Caco-2 (cell line): Measurements from ENCODE around the gene SLIT3. TPM values are rescaled to one million over a fixed set of nuclear protein-coding genes. Genes with fewer than 3 reads are reported as not detected.
"Not testable (repeated sequence)": the region's sequence is repeated elsewhere in the genome, so short reads cannot be mapped to it uniquely, and the experiment has no call there.

Experiments used
- BruUV-seq: library from RNA; stranded (reverse); fragments of 400-500 nt; replicated peaks from 2 replicates; lab custom pipeline; 2021; lab: Mats Ljungman, UMichigan
- CTCF ChIA-PET: fragments of 300-600 bp; sonication (Branson Sonifier 250); formaldehyde crosslinking; loops from one replicate; lab custom pipeline; 2022; ENCODE audit warnings: antibody characterized with exemption; lab: Charles Lee
- POLR2A ChIA-PET: fragments of 300-600 bp; sonication (Branson Sonifier 250); formaldehyde crosslinking; loops from one replicate; lab custom pipeline; 2022; ENCODE audit warnings: antibody characterized with exemption; lab: Charles Lee
- DNase-seq, 2 experiments: peaks; one replicate each; pipeline versions ENCODE4 v3.0.0 to v3.0.0-alpha.2; 2020 to 2022
- H3K27me3 ChIP-seq: replicated peaks from 2 replicates; pipeline ENCODE4 v1.6.0; 2011; ENCODE audit warnings: low read length; ENCODE audit not compliant: control insufficient read depth, insufficient read depth
- H3K36me3 ChIP-seq: 2 replicates; pipeline ENCODE4 v1.5.1; 2011; ENCODE audit warnings: low read length; ENCODE audit not compliant: control insufficient read depth, insufficient read depth
- H3K4me1 ChIP-seq: fragments of 250-450 bp; sonication (Bioruptor Pico); 2 replicates; pipeline ENCODE4 v1.5.1; 2020; ENCODE audit warnings: mild to moderate bottlenecking
- H3K4me3 ChIP-seq: 2 replicates; pipeline ENCODE4 v1.5.1; 2011; ENCODE audit warnings: low read depth, mild to moderate bottlenecking, control low read depth, low read length
- H3K9me3 ChIP-seq: fragments of 250-450 bp; sonication (Bioruptor Pico); 2 replicates; pipeline ENCODE4 v1.5.1; 2020; ENCODE audit warnings: mild to moderate bottlenecking, moderate library complexity
- H3K27ac Mint-ChIP-seq: one replicate; pipeline ENCODE4 v1.8.0; 2022; ENCODE audit warnings: mixed read lengths; ENCODE audit not compliant: unreplicated experiment
- H3K27me3 Mint-ChIP-seq: one replicate; pipeline ENCODE4 v1.8.0; 2022; ENCODE audit warnings: mixed read lengths; ENCODE audit not compliant: insufficient read depth, unreplicated experiment
- H3K36me3 Mint-ChIP-seq: one replicate; pipeline ENCODE4 v1.8.0; 2022; ENCODE audit warnings: mild to moderate bottlenecking, mixed read lengths; ENCODE audit not compliant: insufficient read depth, unreplicated experiment
- H3K4me1 Mint-ChIP-seq: one replicate; pipeline ENCODE4 v1.8.0; 2022; ENCODE audit warnings: low read depth, mixed read lengths; ENCODE audit not compliant: unreplicated experiment
- H3K4me3 Mint-ChIP-seq: one replicate; pipeline ENCODE4 v1.8.0; 2022; ENCODE audit warnings: mild to moderate bottlenecking, moderate library complexity, mixed read lengths; ENCODE audit not compliant: unreplicated experiment
- H3K9me3 Mint-ChIP-seq: one replicate; pipeline ENCODE4 v1.8.0; 2022; ENCODE audit warnings: mixed read lengths; ENCODE audit not compliant: unreplicated experiment
- CTCF ChIP-seq, 2 experiments: fragments of 200-600 bp in 1 of 2; IDR thresholded peaks; 1 replicate in 1 of 2; 2 replicates in 1 of 2; pipeline versions ENCODE4 v1.5.1 to v1.8.0; 2011 to 2022; ENCODE audit warnings: antibody characterized with exemption in 1 of 2, control low read depth in 1 of 2, inconsistent platforms in 1 of 2, low read depth in 1 of 2, low read length in 1 of 2, mild to moderate bottlenecking in 1 of 2, moderate library complexity in 1 of 2; ENCODE audit not compliant: insufficient read depth in 1 of 2, severe bottlenecking in 1 of 2, unreplicated experiment in 1 of 2
- intact Hi-C: fragments of 100-400 bp; cut with micrococcal nuclease; formaldehyde crosslinking; loops from one replicate; pipeline ENCODE4 v1.10.0; 2022; ENCODE audit not compliant: unreplicated experiment
- total RNA-seq: library from RNA; stranded (reverse); gene quantifications from 2 replicates; pipeline ENCODE4 v1.2.3, GENCODE V29; 2022

The SLIT3 gene
- total RNA-seq, 1 experiment from 2014 or later = 2.1 TPM

DNA sequence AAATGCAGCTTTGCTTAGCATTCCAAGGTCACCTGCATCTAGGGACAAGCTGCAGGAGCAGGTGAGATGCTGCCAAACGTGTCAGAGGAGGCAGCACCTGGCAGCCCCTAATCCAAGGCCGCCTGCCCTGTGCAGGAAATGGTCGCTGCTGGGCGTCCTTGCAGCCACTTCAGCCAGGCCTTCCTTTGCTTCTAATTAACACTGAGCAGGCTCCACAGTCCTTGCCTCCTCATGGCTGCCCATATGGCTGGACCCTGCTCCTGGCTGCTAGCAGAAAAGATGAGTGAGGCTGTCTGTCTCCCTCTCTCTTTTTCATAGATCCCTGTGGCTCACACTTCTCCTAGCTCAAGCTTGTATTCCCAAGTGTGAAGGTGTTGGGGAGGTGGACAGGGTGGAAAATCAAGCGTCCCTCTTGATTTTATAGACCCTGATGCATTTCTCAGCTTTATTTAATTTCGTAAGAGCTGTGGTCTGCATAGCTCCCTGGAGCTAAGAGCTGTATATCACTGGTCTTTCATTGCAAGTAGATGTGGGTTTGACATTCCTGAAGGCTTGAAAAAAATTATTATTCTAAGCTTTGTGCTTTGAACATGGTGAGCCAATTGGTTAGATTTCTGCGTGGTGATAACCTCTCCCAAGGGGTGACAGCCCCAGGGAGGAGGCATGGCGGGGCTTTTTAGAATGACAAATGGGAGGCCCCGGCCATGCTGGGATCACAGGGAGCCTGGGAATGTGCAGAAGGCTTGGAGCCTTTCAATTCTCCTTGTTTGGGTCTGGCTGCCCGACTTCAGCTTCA is 193.8 kb downstream of the SLIT3 start:
- ChIA-PET POLR2A (interaction anchor here (0.6 kb wide), 1 partner anchor 9 kb away, joined by 4 read pairs; no protein-coding TSS in a partner anchor), CTCF (no interaction called here)
- Histone ChIP-seq H3K4me3 (no peak overlapping the region), H3K27me3 (no peaks in the 10 kb centered on the region), H3K36me3 (no peaks in the 10 kb centered on the region), H3K9me3 (0 out of 2 replicates have a peak, but pooled peaks cover 3% of the 10 kb centered on the region), H3K4me1 (peaks cover 15% of the 10 kb centered on the region)
- Mint-ChIP-seq H3K36me3 (no peaks in the 10 kb centered on the region), H3K27ac (no peak overlapping the region), H3K9me3 (no peaks in the 10 kb centered on the region), H3K4me1 (peaks cover 6% of the 10 kb centered on the region), H3K4me3 (no peak overlapping the region), H3K27me3 (no peaks in the 10 kb centered on the region)
- no TSS peak for BruUV-seq
- no peak for TF ChIP-seq CTCF (IDR thresholded peaks at IDR 0.05; ENCODE audit: insufficient read depth in 1 of 2, low read depth in 1 of 2, low read length in 1 of 2, severe bottlenecking in 1 of 2, unreplicated experiment in 1 of 2)
- DNase-seq = peak; percentile 42 to 65
- intact Hi-C loops = no loop called here

GRCh38 chr5:169105582-169105981 is 195.4 kb downstream of the SLIT3 start:
- H3K27ac Mint-ChIP-seq, H3K36me3 Mint-ChIP-seq, H3K9me3 Mint-ChIP-seq, DNase-seq, POLR2A ChIA-PET, H3K4me3 ChIP-seq, H3K36me3 ChIP-seq, H3K27me3 Mint-ChIP-seq, intact Hi-C loops, H3K4me1 Mint-ChIP-seq, BruUV-seq, H3K4me3 Mint-ChIP-seq, H3K9me3 ChIP-seq, H3K27me3 ChIP-seq, CTCF ChIA-PET: not testable (repeated sequence)
- H3K4me1 ChIP-seq = peaks cover 16% of the 10 kb centered on the region

DNA sequence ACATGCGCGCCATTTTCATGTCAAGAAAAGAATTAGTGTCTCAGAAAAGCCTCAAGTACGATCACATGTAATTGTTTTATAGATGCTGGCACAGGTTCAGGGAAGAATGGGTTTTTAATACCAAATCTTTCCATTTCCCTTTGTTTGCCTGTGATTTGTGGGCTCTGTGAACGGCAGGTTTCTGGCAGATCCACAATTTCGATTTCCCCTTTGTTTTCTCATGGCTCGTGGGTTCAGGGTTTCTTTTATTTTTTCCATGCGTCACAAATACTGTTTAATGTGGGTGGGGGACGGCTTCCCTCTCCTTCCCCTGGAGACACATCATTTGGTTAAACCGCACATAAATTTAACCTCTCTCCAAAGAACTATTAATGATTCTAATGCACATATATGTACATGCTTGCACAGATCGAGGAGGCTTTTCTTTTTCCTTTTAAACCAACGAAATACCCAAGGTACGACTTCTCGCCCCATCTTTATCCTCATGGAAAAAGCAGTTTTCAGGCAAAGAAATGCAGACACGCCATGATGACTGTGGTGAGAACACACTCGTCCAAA is 195.9 kb downstream of the SLIT3 start:
- ChIA-PET POLR2A (no interaction called here), CTCF (no interaction called here)
- Histone ChIP-seq H3K4me1 (peaks cover 22% of the 10 kb centered on the region), H3K27me3 (no peaks in the 10 kb centered on the region), H3K9me3 (0 out of 2 replicates have a peak, but pooled peaks cover 3% of the 10 kb centered on the region), H3K4me3 (no peak overlapping the region), H3K36me3 (no peaks in the 10 kb centered on the region)
- no peaks in the 10 kb centered on the region for H3K27me3 Mint-ChIP-seq
- TF ChIP-seq CTCF (IDR thresholded peaks at IDR 0.05; ENCODE audit: insufficient read depth in 1 of 2, low read depth in 1 of 2, low read length in 1 of 2, severe bottlenecking in 1 of 2, unreplicated experiment in 1 of 2) = no peak
- no peaks in the 10 kb centered on the region for H3K36me3 Mint-ChIP-seq
- no TSS peak for BruUV-seq
- DNase-seq = no peak
- H3K4me3 Mint-ChIP-seq = no peak overlapping the region
- peaks cover 8% of the 10 kb centered on the region for H3K4me1 Mint-ChIP-seq
- H3K27ac Mint-ChIP-seq = no peak overlapping the region
- H3K9me3 Mint-ChIP-seq = no peaks in the 10 kb centered on the region
- intact Hi-C loops = no loop called here
